ENCODE results near the gene MAT2A. TPM values are rescaled to one million over a fixed set of nuclear protein-coding genes. Genes with fewer than 3 reads are reported as not detected.

MAT2A gene
- total and polyA plus RNA-seq, 2 donors (not counting 1 experiment from before 2014, with no cell fraction given) = 133 to 177 TPM

DNA sequence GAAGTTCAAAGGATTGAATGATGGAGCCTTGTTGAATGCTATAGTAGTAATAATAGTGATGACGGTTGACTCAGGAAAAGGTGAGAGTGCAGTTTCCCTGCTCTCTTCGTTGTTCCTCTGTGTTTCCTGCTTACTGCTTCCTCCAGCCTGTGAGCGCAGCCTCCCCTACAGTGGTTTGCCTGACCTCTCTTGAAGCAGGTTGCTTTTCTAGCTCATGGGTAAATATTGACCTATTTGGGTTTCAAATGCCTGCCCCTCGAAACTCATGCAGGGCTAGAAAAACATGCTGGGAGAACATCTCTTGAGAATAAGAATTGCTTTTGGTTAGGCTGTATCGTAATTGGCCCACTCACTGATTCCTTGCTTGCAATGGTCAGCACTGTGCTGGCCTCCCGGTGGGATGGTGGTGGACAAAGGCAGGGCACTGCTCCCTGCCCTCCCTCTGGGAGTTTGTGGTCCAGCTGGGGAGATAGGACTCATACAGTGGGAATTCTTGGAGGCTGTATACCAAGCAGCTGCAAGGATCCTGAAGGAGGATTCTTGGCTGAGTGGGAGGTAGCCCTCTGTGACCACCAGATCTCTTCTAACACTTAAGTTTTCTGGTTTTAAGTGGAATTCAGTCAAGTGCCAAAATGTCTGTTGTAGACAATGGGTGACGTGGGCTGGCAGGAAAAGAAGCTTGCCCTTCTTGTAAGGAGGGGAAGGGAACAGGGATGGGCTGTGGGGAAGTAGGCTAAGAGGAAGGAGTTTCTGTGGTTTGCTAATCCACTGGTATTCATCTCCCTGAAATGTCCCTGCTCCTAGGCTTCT, 51.2 kb downstream of the MAT2A start:
- no peaks in the 10 kb centered on the region for H4K20me1 ChIP-seq (ENCODE audit: control insufficient read depth, insufficient read depth, low read length, poor library complexity, severe bottlenecking)
- Mint-ChIP-seq H3K4me3 (no peak overlapping the region), H3K4me1 (peaks cover 39% of the 10 kb centered on the region), H3K27ac (no peak overlapping the region), H3K9me3 (ENCODE audit: insufficient read depth) (no peaks in the 10 kb centered on the region), H3K27me3 (no peaks in the 10 kb centered on the region)
- intact Hi-C loops (cut with micrococcal nuclease) = no loop called here
- no peaks in the 10 kb centered on the region for H3K36me3 ChIP-seq (replicated peaks in 1 of 2; ENCODE audit: control extremely low read depth in 1 of 2, control insufficient read depth in 1 of 2, extremely low read depth in 1 of 2, insufficient read depth in 2 of 2, low read length in 1 of 2)
- H3K79me2 ChIP-seq (ENCODE audit: control insufficient read depth, insufficient read depth, low read length) = peaks cover 30% of the 10 kb centered on the region
- peaks cover 22 to 30% of the 10 kb centered on the region in 2 donors for H3K4me1 ChIP-seq (ENCODE audit: control insufficient read depth in 2 of 2, insufficient read depth in 2 of 2, low read length in 2 of 2)
- WGBS (ENCODE audit: insufficient coverage) = 83% methylated on average over 5 of the region's 7 CpGs
- CTCF ChIA-PET = interaction anchor here (1.5 kb wide), 1 partner anchor 10 kb away, joined by 6 read pairs; no protein-coding TSS in a partner anchor
- no peak overlapping the region for H3K27ac ChIP-seq (ENCODE audit: low read length in 2 of 2)
- POLR2A ChIA-PET = interaction anchor here (1.1 kb wide), 1 partner anchor 12 kb away, joined by 3 read pairs; no protein-coding TSS in a partner anchor
- DNase-seq = no peak
- no peak overlapping the region for H2AFZ ChIP-seq (ENCODE audit: insufficient read depth, low read depth, low read length, poor library complexity, severe bottlenecking)
- no peak for ATAC-seq (ENCODE audit: low read depth)
- no peaks in the 10 kb centered on the region for H3K9me3 ChIP-seq (ENCODE audit: control extremely low read depth in 1 of 3, control insufficient read depth in 2 of 3, insufficient read depth in 1 of 3, low read length in 2 of 3)
- H3K27me3 ChIP-seq (replicated peaks in 1 of 4; ENCODE audit: control extremely low read depth in 1 of 4, control insufficient read depth in 3 of 4, insufficient read depth in 4 of 4, low read length in 3 of 4) = no peaks in the 10 kb centered on the region
- H3K9ac ChIP-seq (ENCODE audit: low read length) = no peak overlapping the region
- no peak for TF ChIP-seq EZH2 (IDR thresholded peaks at IDR 0.05; ENCODE audit: borderline replicate concordance, insufficient read depth, low read depth, low read length, poor library complexity, severe bottlenecking)
- TF ChIP-seq, protein P1, sequence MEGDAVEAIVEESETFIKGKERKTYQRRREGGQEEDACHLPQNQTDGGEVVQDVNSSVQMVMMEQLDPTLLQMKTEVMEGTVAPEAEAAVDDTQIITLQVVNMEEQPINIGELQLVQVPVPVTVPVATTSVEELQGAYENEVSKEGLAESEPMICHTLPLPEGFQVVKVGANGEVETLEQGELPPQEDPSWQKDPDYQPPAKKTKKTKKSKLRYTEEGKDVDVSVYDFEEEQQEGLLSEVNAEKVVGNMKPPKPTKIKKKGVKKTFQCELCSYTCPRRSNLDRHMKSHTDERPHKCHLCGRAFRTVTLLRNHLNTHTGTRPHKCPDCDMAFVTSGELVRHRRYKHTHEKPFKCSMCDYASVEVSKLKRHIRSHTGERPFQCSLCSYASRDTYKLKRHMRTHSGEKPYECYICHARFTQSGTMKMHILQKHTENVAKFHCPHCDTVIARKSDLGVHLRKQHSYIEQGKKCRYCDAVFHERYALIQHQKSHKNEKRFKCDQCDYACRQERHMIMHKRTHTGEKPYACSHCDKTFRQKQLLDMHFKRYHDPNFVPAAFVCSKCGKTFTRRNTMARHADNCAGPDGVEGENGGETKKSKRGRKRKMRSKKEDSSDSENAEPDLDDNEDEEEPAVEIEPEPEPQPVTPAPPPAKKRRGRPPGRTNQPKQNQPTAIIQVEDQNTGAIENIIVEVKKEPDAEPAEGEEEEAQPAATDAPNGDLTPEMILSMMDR (IDR thresholded peaks at IDR 0.05) = no peak
- H3K4me3 ChIP-seq (ENCODE audit: control extremely low read depth in 1 of 5, extremely low read depth in 1 of 5, insufficient read depth in 1 of 5, low read depth in 2 of 5, low read length in 4 of 5) = no peak overlapping the region
- H3K4me2 ChIP-seq (replicated peaks; ENCODE audit: low read depth, low read length, poor library complexity, severe bottlenecking) = no peak overlapping the region

DNA sequence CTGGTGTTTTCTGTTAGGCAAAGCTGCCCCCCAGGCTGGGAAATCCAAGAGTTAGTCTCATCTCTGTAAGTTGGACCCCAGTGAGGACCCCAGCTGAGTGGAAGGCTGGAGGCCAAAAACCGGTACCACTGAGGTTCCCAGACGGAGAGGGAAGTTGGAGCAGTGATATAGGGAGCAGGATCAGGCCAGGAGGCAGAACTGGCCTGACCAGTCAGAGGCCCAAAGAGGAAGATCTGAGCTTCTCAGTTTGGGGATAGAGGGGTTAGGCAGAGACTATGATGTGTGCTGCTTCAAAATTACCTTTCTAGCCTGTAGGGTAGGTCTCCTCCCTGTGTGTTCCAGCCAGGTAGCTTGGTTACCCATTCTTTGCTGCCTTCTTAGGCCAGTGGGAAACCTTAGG, 52.0 kb downstream of the MAT2A start:
- H3K9me3 Mint-ChIP-seq (ENCODE audit: insufficient read depth) = no peaks in the 10 kb centered on the region
- Histone ChIP-seq H3K9ac (ENCODE audit: low read length) (no peak overlapping the region), H3K4me3 (ENCODE audit: control extremely low read depth in 1 of 5, extremely low read depth in 1 of 5, insufficient read depth in 1 of 5, low read depth in 2 of 5, low read length in 4 of 5) (no peak overlapping the region), H3K36me3 (replicated peaks in 1 of 2; ENCODE audit: control extremely low read depth in 1 of 2, control insufficient read depth in 1 of 2, extremely low read depth in 1 of 2, insufficient read depth in 2 of 2, low read length in 1 of 2) (no peaks in the 10 kb centered on the region), H3K4me1 (ENCODE audit: control insufficient read depth in 2 of 2, insufficient read depth in 2 of 2, low read length in 2 of 2) (peaks cover 15 to 24% of the 10 kb centered on the region in 2 donors), H3K79me2 (ENCODE audit: control insufficient read depth, insufficient read depth, low read length) (peaks cover 30% of the 10 kb centered on the region), H3K4me2 (replicated peaks; ENCODE audit: low read depth, low read length, poor library complexity, severe bottlenecking) (no peak overlapping the region), H4K20me1 (ENCODE audit: control insufficient read depth, insufficient read depth, low read length, poor library complexity, severe bottlenecking) (no peaks in the 10 kb centered on the region), H2AFZ (ENCODE audit: insufficient read depth, low read depth, low read length, poor library complexity, severe bottlenecking) (no peak overlapping the region), H3K27me3 (replicated peaks in 1 of 4; ENCODE audit: control extremely low read depth in 1 of 4, control insufficient read depth in 3 of 4, insufficient read depth in 4 of 4, low read length in 3 of 4) (no peaks in the 10 kb centered on the region), H3K27ac (ENCODE audit: low read length in 2 of 2) (no peak overlapping the region), H3K9me3 (ENCODE audit: control extremely low read depth in 1 of 3, control insufficient read depth in 2 of 3, insufficient read depth in 1 of 3, low read length in 2 of 3) (no peaks in the 10 kb centered on the region)
- no peaks in the 10 kb centered on the region for H3K27me3 Mint-ChIP-seq
- intact Hi-C loops (cut with micrococcal nuclease) = no loop called here
- no peak overlapping the region for H3K4me3 Mint-ChIP-seq
- H3K27ac Mint-ChIP-seq = no peak overlapping the region
- ChIA-PET POLR2A (interaction anchor here (1.1 kb wide), 1 partner anchor 13 kb away, joined by 3 read pairs; no protein-coding TSS in a partner anchor), CTCF (interaction anchor here (1.0 to 1.8 kb wide), 3 partner anchors 9 to 36 kb away, joined by 3 to 6 read pairs (median 4); partner anchors contain the start of gene TMEM150A)
- DNase-seq (no peak), ATAC-seq (ENCODE audit: low read depth) (no peak)
- 86% methylated on average over 2 of the region's 2 CpGs for WGBS (ENCODE audit: insufficient coverage)
- H3K4me1 Mint-ChIP-seq = peaks cover 38% of the 10 kb centered on the region
- TF ChIP-seq EZH2 (IDR thresholded peaks at IDR 0.05; ENCODE audit: borderline replicate concordance, insufficient read depth, low read depth, low read length, poor library complexity, severe bottlenecking) = no peak
- TF ChIP-seq, protein P1 (IDR thresholded peaks at IDR 0.05) = no peak

Data from B cell (primary cell).